ENCODE measurements around the gene AEBP2.
A peak's percentile ranks its signal among the peaks of the same experiment; 100 is the strongest.

Gene AEBP2

DNA sequence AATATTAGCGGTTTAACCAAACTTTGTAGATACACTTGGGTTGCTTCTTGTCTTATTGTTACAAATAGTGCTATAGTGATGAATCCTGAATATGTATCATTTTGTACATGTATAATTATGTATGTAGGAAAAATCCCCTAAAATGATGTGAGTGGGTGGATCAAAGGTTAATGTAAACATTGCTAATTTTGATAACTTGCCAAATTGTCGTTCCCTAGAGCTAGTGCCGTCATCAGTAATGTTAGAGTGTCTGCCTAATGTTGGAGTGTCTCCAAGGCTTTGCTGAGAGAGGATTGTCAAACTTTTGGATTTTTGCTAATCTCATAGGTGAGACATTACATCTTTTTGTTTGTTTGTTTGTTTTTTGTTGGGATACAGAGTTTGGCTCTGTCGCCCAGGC, 44.4 kb downstream of the AEBP2 start:
- no peak overlapping the region for H3K4me3 ChIP-seq (replicated peaks in 1 of 2; ENCODE audit: low read depth in 2 of 2, low read length in 2 of 2)
- TF ChIP-seq, protein P1, sequence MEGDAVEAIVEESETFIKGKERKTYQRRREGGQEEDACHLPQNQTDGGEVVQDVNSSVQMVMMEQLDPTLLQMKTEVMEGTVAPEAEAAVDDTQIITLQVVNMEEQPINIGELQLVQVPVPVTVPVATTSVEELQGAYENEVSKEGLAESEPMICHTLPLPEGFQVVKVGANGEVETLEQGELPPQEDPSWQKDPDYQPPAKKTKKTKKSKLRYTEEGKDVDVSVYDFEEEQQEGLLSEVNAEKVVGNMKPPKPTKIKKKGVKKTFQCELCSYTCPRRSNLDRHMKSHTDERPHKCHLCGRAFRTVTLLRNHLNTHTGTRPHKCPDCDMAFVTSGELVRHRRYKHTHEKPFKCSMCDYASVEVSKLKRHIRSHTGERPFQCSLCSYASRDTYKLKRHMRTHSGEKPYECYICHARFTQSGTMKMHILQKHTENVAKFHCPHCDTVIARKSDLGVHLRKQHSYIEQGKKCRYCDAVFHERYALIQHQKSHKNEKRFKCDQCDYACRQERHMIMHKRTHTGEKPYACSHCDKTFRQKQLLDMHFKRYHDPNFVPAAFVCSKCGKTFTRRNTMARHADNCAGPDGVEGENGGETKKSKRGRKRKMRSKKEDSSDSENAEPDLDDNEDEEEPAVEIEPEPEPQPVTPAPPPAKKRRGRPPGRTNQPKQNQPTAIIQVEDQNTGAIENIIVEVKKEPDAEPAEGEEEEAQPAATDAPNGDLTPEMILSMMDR (IDR thresholded peaks at IDR 0.05; ENCODE audit: low read depth, low read length), result no peak
- DNase-seq (ENCODE audit: low read depth in 2 of 2), result peak in 1 of 2 donors; percentile 63

DNA sequence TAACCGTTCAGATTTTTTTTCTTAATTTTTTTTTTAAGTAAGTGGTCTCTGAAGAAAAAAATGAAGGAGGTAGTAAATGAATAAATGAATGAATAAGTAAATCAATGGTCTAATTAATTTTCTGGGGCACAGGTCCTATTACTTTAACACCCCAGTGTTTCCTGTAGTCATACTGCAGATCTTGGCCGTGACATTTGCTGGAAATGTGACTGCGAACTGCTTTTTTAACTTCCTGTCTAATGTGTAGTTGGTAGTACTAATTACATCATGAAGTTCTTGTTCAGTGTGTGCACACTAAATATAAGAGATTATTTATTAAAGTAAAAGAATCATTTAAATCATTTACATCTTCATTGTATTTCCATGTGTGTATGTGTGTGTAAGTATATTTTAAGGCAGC, 45.4 kb downstream of the AEBP2 start:
- no peak for DNase-seq (ENCODE audit: low read depth in 2 of 2)
- TF ChIP-seq, protein P1 (IDR thresholded peaks at IDR 0.05; ENCODE audit: low read depth, low read length), result no peak
- H3K4me3 ChIP-seq (replicated peaks in 1 of 2; ENCODE audit: low read depth in 2 of 2, low read length in 2 of 2), result no peak overlapping the region

DNA sequence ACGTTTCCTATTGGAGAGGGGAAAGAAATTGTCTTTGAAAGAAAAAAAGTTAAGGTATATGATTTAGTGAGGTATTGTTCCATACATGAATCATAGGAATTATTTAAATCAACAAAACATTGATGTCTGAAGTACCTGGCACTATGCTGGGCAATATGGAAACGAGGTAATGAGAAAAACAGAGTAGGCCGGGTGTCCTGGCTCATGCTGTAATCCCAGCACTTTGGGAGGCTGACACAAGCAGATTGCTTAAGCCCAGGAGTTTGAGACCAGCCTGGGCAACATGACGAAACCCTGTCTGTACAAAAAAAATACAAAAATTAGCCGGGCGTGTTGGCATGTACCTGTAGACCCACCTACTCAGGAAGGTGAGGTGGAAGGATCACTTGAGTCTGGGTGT, 45.9 kb downstream of the AEBP2 start:
- TF ChIP-seq, protein P1 (IDR thresholded peaks at IDR 0.05; ENCODE audit: low read depth, low read length), result no peak
- DNase-seq (ENCODE audit: low read depth in 2 of 2), result no peak

DNA sequence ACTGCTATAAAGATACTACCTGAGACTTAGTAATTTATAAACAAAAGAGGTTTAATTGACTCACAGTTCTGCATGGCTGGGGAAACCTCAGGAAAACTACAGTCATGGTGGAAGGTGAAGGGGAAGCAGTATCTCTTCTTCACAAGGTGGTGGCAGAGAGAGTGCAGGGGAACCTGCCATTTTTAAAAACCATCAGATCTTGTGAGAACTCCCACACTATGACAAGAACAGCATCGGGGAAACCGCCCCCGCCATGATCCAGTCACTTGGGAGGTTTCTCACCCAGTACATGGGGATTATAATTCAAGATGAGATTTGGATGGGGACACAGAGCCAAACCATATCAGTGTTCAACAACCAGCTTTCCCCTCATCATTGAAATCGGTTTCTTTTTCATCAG, 49.9 kb downstream of the AEBP2 start:
- DNase-seq (ENCODE audit: low read depth in 2 of 2), result no peak
- H3K4me3 ChIP-seq (replicated peaks in 1 of 2; ENCODE audit: low read depth in 2 of 2, low read length in 2 of 2), result no peak overlapping the region
- TF ChIP-seq, protein P1 (IDR thresholded peaks at IDR 0.05; ENCODE audit: low read depth, low read length), result no peak

More for the DNA sequence above, 45.9 kb downstream of the AEBP2 start:
- no peak overlapping the region for H3K4me3 ChIP-seq (replicated peaks in 1 of 2; ENCODE audit: low read depth in 2 of 2, low read length in 2 of 2)

DNA sequence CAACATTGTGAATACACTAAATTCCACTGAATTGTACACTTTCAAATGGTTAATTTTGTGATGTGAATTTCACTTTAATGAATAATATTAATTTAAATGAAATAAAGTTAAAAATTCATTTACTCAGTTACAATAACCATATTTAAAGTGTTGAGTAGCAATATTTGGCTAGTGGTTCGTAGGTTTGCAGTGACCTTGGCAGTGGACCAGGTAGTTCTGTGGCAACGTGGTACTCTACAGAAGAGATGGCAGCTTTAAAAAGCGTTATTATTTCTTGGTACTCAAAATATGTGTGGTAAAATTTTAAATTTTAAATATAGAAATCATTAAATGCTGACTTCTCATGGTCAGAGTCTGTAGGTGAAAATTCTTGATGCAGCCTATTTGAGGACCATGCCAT, 51.6 kb downstream of the AEBP2 start:
- TF ChIP-seq, protein P1 (IDR thresholded peaks at IDR 0.05; ENCODE audit: low read depth, low read length), result no peak
- no peak for DNase-seq (ENCODE audit: low read depth in 2 of 2)
- H3K4me3 ChIP-seq (replicated peaks in 1 of 2; ENCODE audit: low read depth in 2 of 2, low read length in 2 of 2), result no peak overlapping the region

DNA sequence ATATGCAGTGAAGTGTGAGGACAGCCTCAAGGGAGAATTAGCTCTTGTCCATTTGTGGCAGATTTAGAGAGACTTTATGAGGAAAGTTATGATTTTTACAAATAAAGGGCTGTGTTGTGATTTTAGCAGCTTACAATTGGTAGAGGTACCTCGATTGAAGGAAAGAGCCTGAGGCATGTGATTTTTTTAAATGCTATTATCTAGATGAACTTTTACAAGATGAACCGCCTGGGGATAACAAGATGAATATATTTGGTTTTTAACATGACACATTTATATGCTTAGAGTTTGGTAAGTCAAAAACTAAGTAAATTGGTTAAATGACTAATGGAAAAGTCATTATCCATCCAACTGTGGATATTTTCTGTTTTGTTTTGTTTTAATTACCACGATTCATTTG, 52.6 kb downstream of the AEBP2 start:
- TF ChIP-seq, protein P1 (IDR thresholded peaks at IDR 0.05; ENCODE audit: low read depth, low read length), result no peak
- no peak for DNase-seq (ENCODE audit: low read depth in 2 of 2)
- no peak overlapping the region for H3K4me3 ChIP-seq (replicated peaks in 1 of 2; ENCODE audit: low read depth in 2 of 2, low read length in 2 of 2)

DNA sequence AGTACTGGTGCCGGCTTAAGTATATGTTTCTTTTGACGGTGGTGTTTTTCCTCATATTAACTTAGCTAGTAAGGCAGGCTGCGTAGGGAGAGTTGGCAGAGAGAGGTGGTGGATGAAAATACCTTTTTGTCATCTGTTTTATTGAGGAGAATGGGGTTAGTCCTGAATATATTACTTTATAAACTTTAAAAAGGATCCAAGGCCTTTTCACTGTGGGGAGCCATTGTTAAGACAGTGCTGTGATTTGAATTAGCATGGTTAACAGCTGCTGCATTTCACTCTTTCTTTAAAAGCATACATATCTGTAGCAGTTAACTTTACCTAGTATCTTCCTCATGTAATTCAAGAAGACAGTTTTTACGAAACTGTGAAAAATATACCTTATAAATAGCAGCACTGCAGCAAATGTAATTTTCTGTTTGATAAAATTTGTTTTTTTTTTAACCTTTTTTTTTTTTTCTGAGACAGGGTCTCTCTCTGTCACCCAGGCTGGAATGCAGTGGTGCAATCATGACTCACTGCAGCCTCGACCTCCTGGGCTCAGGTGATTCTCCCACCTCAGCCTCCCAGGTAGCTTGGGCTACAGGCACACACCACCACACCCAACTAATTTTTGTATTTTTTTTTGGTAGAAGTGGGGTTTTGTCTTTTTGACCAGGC, 57.1 kb downstream of the AEBP2 start:
- H3K4me3 ChIP-seq (replicated peaks in 1 of 2; ENCODE audit: low read depth in 2 of 2, low read length in 2 of 2), result no peak overlapping the region
- TF ChIP-seq, protein P1 (IDR thresholded peaks at IDR 0.05; ENCODE audit: low read depth, low read length), result no peak
- DNase-seq (ENCODE audit: low read depth in 2 of 2), result no peak
